Natural killer cell (primary cell): ENCODE results near the gene CYP8B1. TPM values are rescaled to one million over a fixed set of nuclear protein-coding genes. Genes with fewer than 3 reads are reported as not detected.

ENCODE experiments used
- ATAC-seq, 3 donors: fragments of 150-1000 bp in 2 of 3; fragments of 200-7000 bp in 1 of 3; cut with Tn5 transposase; 1 replicate in 1 of 3; 2 replicates in 2 of 3; pipeline ENCODE4 v1.10.0; 2021; ENCODE audit warnings: mild to moderate bottlenecking in 2 of 3, moderate library complexity in 2 of 3
- DNase-seq, 2 donors: peaks; one replicate each; pipeline versions ENCODE4 v3.0.0 to v3.0.0-alpha.2; 2013 to 2021; ENCODE audit warnings: mixed read lengths in 1 of 2
- H3K27ac ChIP-seq: one replicate; pipeline ENCODE4 v1.5.1; 2013; ENCODE audit warnings: mild to moderate bottlenecking, low read length
- H3K27me3 ChIP-seq: one replicate; pipeline ENCODE4 v1.6.1; 2013; ENCODE audit warnings: low read length; ENCODE audit not compliant: control insufficient read depth, insufficient read depth
- H3K36me3 ChIP-seq: one replicate; pipeline ENCODE4 v1.6.1; 2013; ENCODE audit warnings: low read length; ENCODE audit not compliant: control insufficient read depth, insufficient read depth
- H3K4me1 ChIP-seq: one replicate; pipeline ENCODE4 v1.6.1; 2013; ENCODE audit warnings: low read length; ENCODE audit not compliant: control insufficient read depth, insufficient read depth
- H3K4me3 ChIP-seq: one replicate; pipeline ENCODE4 v1.5.1; 2013; ENCODE audit warnings: low read length
- H3K9me3 ChIP-seq: one replicate; pipeline ENCODE4 v1.6.1; 2013; ENCODE audit warnings: low read length; ENCODE audit not compliant: control insufficient read depth, insufficient read depth
- H3K27ac Mint-ChIP-seq, 2 donors: one replicate each; pipeline ENCODE4 v1.8.0; 2022; ENCODE audit warnings: mild to moderate bottlenecking in 2 of 2, mixed read lengths in 2 of 2, moderate library complexity in 1 of 2
- H3K27me3 Mint-ChIP-seq, 2 donors: one replicate each; pipeline ENCODE4 v1.8.0; 2022; ENCODE audit warnings: low read depth in 2 of 2, mixed read lengths in 2 of 2
- H3K36me3 Mint-ChIP-seq: one replicate; pipeline ENCODE4 v1.8.0; 2022; ENCODE audit warnings: mixed read lengths
- H3K4me1 Mint-ChIP-seq, 2 donors: one replicate each; pipeline ENCODE4 v1.8.0; 2022; ENCODE audit warnings: mixed read lengths in 2 of 2
- H3K4me3 Mint-ChIP-seq: one replicate; pipeline ENCODE4 v1.8.0; 2022; ENCODE audit warnings: mild to moderate bottlenecking, moderate library complexity, mixed read lengths
- H3K9me3 Mint-ChIP-seq, 2 donors: one replicate each; pipeline ENCODE4 v1.8.0; 2022; ENCODE audit warnings: mixed read lengths in 2 of 2
- CTCF ChIP-seq: fragments of 200-600 bp; IDR thresholded peaks from one replicate; pipeline ENCODE4 v1.8.0; 2022; ENCODE audit warnings: antibody characterized with exemption
- WGBS: methylation state at CpG from one replicate; pipeline ENCODE4 v1.1.7; 2013; ENCODE audit warnings: missing lambda C conversion rate; ENCODE audit not compliant: insufficient coverage; 5-methylcytosine and 5-hydroxymethylcytosine counted together
- intact Hi-C: fragments of 100-400 bp; cut with micrococcal nuclease; formaldehyde crosslinking; loops from one replicate; pipeline ENCODE4 v1.14.2; 2022
- total RNA-seq, 4 donors: library from RNA; stranded (reverse); fragments of 120-200 nt in 1 of 4; gene quantifications; one replicate each; pipeline versions ENCODE4 v1.2.3 to v1.2.4, GENCODE V29; 2013 to 2022

The CYP8B1 gene
- total RNA-seq, 3 donors from 2014 or later (not counting 1 experiment from before 2014, with no cell fraction given), result not detected

GRCh38 chr3:42911551-42911950 is 35.9 kb upstream of the CYP8B1 start:
- H3K27ac Mint-ChIP-seq, result no peak overlapping the region
- Histone ChIP-seq H3K27me3 (no peaks in the 10 kb centered on the region), H3K27ac (no peak overlapping the region), H3K4me1 (peaks cover 3% of the 10 kb centered on the region), H3K4me3 (no peak overlapping the region), H3K9me3 (peaks cover 17% of the 10 kb centered on the region), H3K36me3 (no peaks in the 10 kb centered on the region)
- H3K27me3 Mint-ChIP-seq, result peaks cover 14 to 15% of the 10 kb centered on the region in 2 donors
- DNase-seq (no peak), ATAC-seq (no peak)
- intact Hi-C loops, result no loop called here
- H3K4me1 Mint-ChIP-seq, result peaks cover 3 to 7% of the 10 kb centered on the region in 2 donors
- H3K9me3 Mint-ChIP-seq, result peaks cover 5 to 21% of the 10 kb centered on the region in 2 donors
- H3K36me3 Mint-ChIP-seq, result peaks cover 31% of the 10 kb centered on the region
- TF ChIP-seq CTCF, result no peak
- WGBS, result 93% methylated on average over 1 of the region's 2 CpGs
- H3K4me3 Mint-ChIP-seq, result no peak overlapping the region

- ATAC-seq (no peak), DNase-seq (no peak)
- Histone ChIP-seq H3K27ac (no peak overlapping the region), H3K36me3 (no peaks in the 10 kb centered on the region), H3K4me3 (no peak overlapping the region), H3K9me3 (peaks cover under 1% of the 10 kb centered on the region), H3K27me3 (peaks cover 13% of the 10 kb centered on the region), H3K4me1 (peaks cover 15% of the 10 kb centered on the region)
- H3K4me3 Mint-ChIP-seq, result no peak overlapping the region
- H3K9me3 Mint-ChIP-seq, result peaks cover 7 to 12% of the 10 kb centered on the region in 2 donors
- intact Hi-C loops, result no loop called here
- 85% methylated on average over 7 of the region's 7 CpGs for WGBS
- H3K27me3 Mint-ChIP-seq, result peaks cover 35 to 38% of the 10 kb centered on the region in 2 donors
- H3K4me1 Mint-ChIP-seq, result peaks cover 11 to 15% of the 10 kb centered on the region in 2 donors
- no peak for TF ChIP-seq CTCF
- peaks cover 19% of the 10 kb centered on the region for H3K36me3 Mint-ChIP-seq
- H3K27ac Mint-ChIP-seq, result no peak overlapping the region
Measured at GRCh38 chr3:42908675-42909074, 33.0 kb upstream of the CYP8B1 start.

- no peaks in the 10 kb centered on the region for H3K9me3 ChIP-seq
- H3K36me3 ChIP-seq, result no peaks in the 10 kb centered on the region
- no peak for ATAC-seq
- no peak for TF ChIP-seq CTCF
- no peak for DNase-seq
- H3K27ac ChIP-seq, result no peak overlapping the region
- intact Hi-C loops, result no loop called here
- no peak overlapping the region for H3K27ac Mint-ChIP-seq
- WGBS, result 88% methylated on average over 4 of the region's 4 CpGs
- peak overlapping the region; percentile 70 for H3K4me3 Mint-ChIP-seq
- peaks cover 42 to 43% of the 10 kb centered on the region in 2 donors for H3K27me3 Mint-ChIP-seq
- H3K4me3 ChIP-seq, result no peak overlapping the region
- H3K4me1 Mint-ChIP-seq, result peaks cover 11 to 15% of the 10 kb centered on the region in 2 donors
- peaks cover 7 to 12% of the 10 kb centered on the region in 2 donors for H3K9me3 Mint-ChIP-seq
- H3K27me3 ChIP-seq, result peaks cover 15% of the 10 kb centered on the region
- H3K36me3 Mint-ChIP-seq, result peaks cover 17% of the 10 kb centered on the region
- H3K4me1 ChIP-seq, result peaks cover 15% of the 10 kb centered on the region
Measured at GRCh38 chr3:42906848-42907183, 31.1 kb upstream of the CYP8B1 start.
